NT2/D1 (cell line): Measurements from ENCODE around the gene IPO5.
"Not testable (repeated sequence)": the region's sequence is repeated elsewhere in the genome, so short reads cannot be mapped to it uniquely, and the experiment has no call there.

Experiments used
- DNase-seq: peaks from one replicate; pipeline ENCODE4 v3.0.0-alpha.2; 2011; ENCODE audit warnings: low read depth, low spot score
- H3K27me3 ChIP-seq: 2 replicates; pipeline ENCODE4 v1.6.0; 2011; ENCODE audit warnings: mild to moderate bottlenecking; ENCODE audit not compliant: insufficient read length, insufficient read depth
- H3K36me3 ChIP-seq: 2 replicates; pipeline ENCODE4 v1.6.1; 2011; ENCODE audit warnings: mild to moderate bottlenecking, low read length, mixed read lengths; ENCODE audit not compliant: insufficient read depth, insufficient read length
- H3K4me1 ChIP-seq: 2 replicates; pipeline ENCODE4 v1.5.1; 2011; ENCODE audit not compliant: insufficient read depth, insufficient read length
- H3K4me3 ChIP-seq: 2 replicates; pipeline ENCODE4 v1.5.1; 2011; ENCODE audit warnings: low read depth; ENCODE audit not compliant: insufficient read length
- H3K9ac ChIP-seq: 2 replicates; pipeline ENCODE4 v1.6.0; 2011; ENCODE audit warnings: low read depth; ENCODE audit not compliant: insufficient read length
- H3K9me3 ChIP-seq: 2 replicates; pipeline ENCODE4 v1.5.1; 2011; ENCODE audit warnings: mild to moderate bottlenecking, low read length; ENCODE audit not compliant: insufficient read depth
- SUZ12 ChIP-seq: IDR thresholded peaks from 2 replicates; pipeline ENCODE4 v1.6.1; 2011; ENCODE audit not compliant: insufficient read length, insufficient read depth; ENCODE audit errors: extremely low read depth
- YY1 ChIP-seq: IDR thresholded peaks from 2 replicates; pipeline ENCODE4 v1.6.1; 2011; ENCODE audit not compliant: insufficient read length, insufficient read depth
- ZNF274 ChIP-seq: IDR thresholded peaks from 2 replicates; pipeline ENCODE4 v1.6.1; 2011; ENCODE audit warnings: mild to moderate bottlenecking, low read depth, low read length

Gene IPO5

GRCh38 chr13:97936036-97936435 is 17.4 kb upstream of the IPO5 start:
- Histone ChIP-seq H3K36me3 (no peaks in the 10 kb centered on the region), H3K4me1 (no peaks in the 10 kb centered on the region), H3K9ac (no peak overlapping the region), H3K4me3 (no peak overlapping the region), H3K27me3 (no peaks in the 10 kb centered on the region), H3K9me3 (no peaks in the 10 kb centered on the region)
- DNase-seq: no peak
- no peak for TF ChIP-seq SUZ12
- TF ChIP-seq YY1: no peak
- no peak for TF ChIP-seq ZNF274

GRCh38 chr13:97938706-97939475 is 14.6 kb upstream of the IPO5 start:
- Histone ChIP-seq H3K9ac (no peak overlapping the region), H3K4me3 (no peak overlapping the region), H3K4me1 (no peaks in the 10 kb centered on the region), H3K36me3 (no peaks in the 10 kb centered on the region), H3K9me3 (no peaks in the 10 kb centered on the region), H3K27me3 (no peaks in the 10 kb centered on the region)
- DNase-seq: no peak
- TF ChIP-seq ZNF274: no peak
- TF ChIP-seq YY1: no peak
- no peak for TF ChIP-seq SUZ12

- Histone ChIP-seq H3K36me3 (no peaks in the 10 kb centered on the region), H3K9ac (no peak overlapping the region), H3K4me3 (no peak overlapping the region), H3K27me3 (no peaks in the 10 kb centered on the region), H3K4me1 (no peaks in the 10 kb centered on the region), H3K9me3 (no peaks in the 10 kb centered on the region)
- TF ChIP-seq ZNF274: no peak
- no peak for TF ChIP-seq SUZ12
- no peak for TF ChIP-seq YY1
- no peak for DNase-seq
These were observed 9.0 kb upstream of the IPO5 start for GRCh38 chr13:97944396-97945029.

GRCh38 chr13:97945342-97945741 is 8.1 kb upstream of the IPO5 start:
- no peak for DNase-seq
- no peak overlapping the region for H3K4me3 ChIP-seq
- no peaks in the 10 kb centered on the region for H3K36me3 ChIP-seq
- H3K9me3 ChIP-seq: no peaks in the 10 kb centered on the region
- H3K4me1 ChIP-seq: no peaks in the 10 kb centered on the region
- no peak overlapping the region for H3K9ac ChIP-seq
- TF ChIP-seq SUZ12: no peak
- TF ChIP-seq YY1: no peak
- no peak for TF ChIP-seq ZNF274
- no peaks in the 10 kb centered on the region for H3K27me3 ChIP-seq

GRCh38 chr13:97945792-97946419 is 7.6 kb upstream of the IPO5 start:
- TF ChIP-seq YY1 (no peak), SUZ12 (no peak), ZNF274 (no peak)
- no peak for DNase-seq
- no peaks in the 10 kb centered on the region for H3K36me3 ChIP-seq
- no peak overlapping the region for H3K9ac ChIP-seq
- no peak overlapping the region for H3K4me3 ChIP-seq
- H3K4me1 ChIP-seq: no peaks in the 10 kb centered on the region
- H3K27me3 ChIP-seq: no peaks in the 10 kb centered on the region
- no peaks in the 10 kb centered on the region for H3K9me3 ChIP-seq

- Histone ChIP-seq H3K4me3 (no peak overlapping the region), H3K9me3 (no peaks in the 10 kb centered on the region), H3K9ac (no peak overlapping the region), H3K36me3 (no peaks in the 10 kb centered on the region), H3K27me3 (no peaks in the 10 kb centered on the region), H3K4me1 (no peaks in the 10 kb centered on the region)
- TF ChIP-seq ZNF274 (no peak), SUZ12 (no peak), YY1 (no peak)
- no peak for DNase-seq
These were observed 6.4 kb upstream of the IPO5 start for GRCh38 chr13:97946951-97947588.

- Histone ChIP-seq H3K9me3 (no peaks in the 10 kb centered on the region), H3K27me3 (no peaks in the 10 kb centered on the region), H3K4me3 (no peak overlapping the region), H3K36me3 (no peaks in the 10 kb centered on the region), H3K9ac (no peak overlapping the region), H3K4me1 (no peaks in the 10 kb centered on the region)
- no peak for DNase-seq
- TF ChIP-seq SUZ12 (no peak), ZNF274 (no peak), YY1 (no peak)
These were observed 5.4 kb upstream of the IPO5 start for GRCh38 chr13:97948041-97948440.

- H3K36me3 ChIP-seq, DNase-seq, H3K27me3 ChIP-seq, H3K9ac ChIP-seq, H3K4me3 ChIP-seq, H3K4me1 ChIP-seq, H3K9me3 ChIP-seq: not testable (repeated sequence)
These were observed 4.2 kb upstream of the IPO5 start for GRCh38 chr13:97949316-97949715.
